Measurements from ENCODE around the gene NEK6. TPM values are rescaled to one million over a fixed set of nuclear protein-coding genes. Genes with fewer than 3 reads are reported as not detected.

NEK6 gene
- total RNA-seq, 2 experiments from 2014 or later: 5.6 to 16.4 TPM

GRCh38 chr9:124283228-124283814, 25.6 kb downstream of the NEK6 start:
- ChIA-PET POLR2A (no interaction called here), CTCF (ENCODE audit: unreplicated experiment) (no interaction called here)
- Histone ChIP-seq H3K27ac (ENCODE audit: low read depth, low read length, poor library complexity, severe bottlenecking) (no peak overlapping the region), H2AFZ (ENCODE audit: low read length) (no peak overlapping the region), H3K4me3 (ENCODE audit: low read depth, low read length, poor library complexity, severe bottlenecking) (no peak overlapping the region), H3K9me3 (ENCODE audit: low read length) (no peaks in the 10 kb centered on the region), H3K36me3 (ENCODE audit: insufficient read depth, low read length) (no peaks in the 10 kb centered on the region; the same call in 1 of the 2 replicates), H3K4me1 (ENCODE audit: insufficient read depth, low read length, poor library complexity, severe bottlenecking) (peaks cover 18% of the 10 kb centered on the region), H3K4me2 (ENCODE audit: low read length) (no peak overlapping the region), H3K79me2 (ENCODE audit: insufficient read depth, low read depth, low read length) (no peaks in the 10 kb centered on the region), H3K9me2 (ENCODE audit: insufficient read depth, low read length) (no peaks in the 10 kb centered on the region), H4K20me1 (ENCODE audit: insufficient read depth, low read length) (0 out of 2 replicates have a peak, but pooled peaks cover 4% of the 10 kb centered on the region)
- no peak for DNase-seq (ENCODE audit: low spot score)
- intact Hi-C loops (cut with micrococcal nuclease; ENCODE audit: unreplicated experiment): no loop called here
- BruUV-seq (replicated peaks): no TSS peak
- TF ChIP-seq CTCF (conservative IDR thresholded peaks at IDR 0.05; ENCODE audit: low read length): no peak

GRCh38 chr9:124284237-124284831, 26.6 kb downstream of the NEK6 start:
- CTCF ChIA-PET (ENCODE audit: unreplicated experiment): no interaction called here
- BruUV-seq (replicated peaks): no TSS peak
- POLR2A ChIA-PET: no interaction called here

More at GRCh38 chr9:124284237-124284831, 26.6 kb downstream of the NEK6 start:
- no peak overlapping the region for H3K27ac ChIP-seq (ENCODE audit: low read depth, low read length, poor library complexity, severe bottlenecking)
- H3K9me2 ChIP-seq (ENCODE audit: insufficient read depth, low read length): no peaks in the 10 kb centered on the region
- H3K79me2 ChIP-seq (ENCODE audit: insufficient read depth, low read depth, low read length): no peaks in the 10 kb centered on the region
- intact Hi-C loops (cut with micrococcal nuclease; ENCODE audit: unreplicated experiment): no loop called here
- TF ChIP-seq EZH2phosphoT487 (IDR thresholded peaks at IDR 0.05; ENCODE audit: borderline replicate concordance, low read depth, low read length): no peak
- no peak for TF ChIP-seq CTCF (conservative IDR thresholded peaks at IDR 0.05; ENCODE audit: low read length)
- 0 out of 2 replicates have a peak, but pooled peaks cover 4% of the 10 kb centered on the region for H4K20me1 ChIP-seq (ENCODE audit: insufficient read depth, low read length)
- no peaks in the 10 kb centered on the region for H3K9me3 ChIP-seq (ENCODE audit: low read length)
- DNase-seq (ENCODE audit: low spot score): no peak
- H3K4me2 ChIP-seq (ENCODE audit: low read length): no peak overlapping the region
- H3K36me3 ChIP-seq (ENCODE audit: insufficient read depth, low read length): no peaks in the 10 kb centered on the region; the same call in 1 of the 2 replicates
- no peak overlapping the region for H2AFZ ChIP-seq (ENCODE audit: low read length)
- peaks cover 19% of the 10 kb centered on the region for H3K4me1 ChIP-seq (ENCODE audit: insufficient read depth, low read length, poor library complexity, severe bottlenecking)
- no peak overlapping the region for H3K4me3 ChIP-seq (ENCODE audit: low read depth, low read length, poor library complexity, severe bottlenecking)
